ENCODE measurements around the gene PUDP.

The PUDP gene

DNA sequence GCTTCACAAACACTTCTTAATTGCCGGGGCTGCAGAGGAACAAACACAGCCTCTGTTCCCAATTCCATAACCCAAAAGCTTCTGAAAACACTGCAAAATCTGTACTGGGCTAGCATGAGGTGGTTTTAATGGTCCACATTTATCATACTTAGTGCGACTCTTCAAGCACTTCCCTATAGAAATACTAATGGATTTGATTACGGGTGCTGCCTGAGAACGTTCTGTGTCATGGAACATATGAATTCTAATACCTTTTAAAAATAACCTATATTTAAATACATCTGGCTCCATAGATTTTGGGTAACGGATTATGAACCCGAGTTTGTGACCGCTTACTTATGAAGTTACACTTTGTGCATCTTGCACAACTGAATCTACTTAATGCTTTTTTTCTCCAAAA lies 35.9 kb downstream of the PUDP start:
- Histone ChIP-seq H3K27ac (no peak overlapping the region), H3K79me2 (no peaks in the 10 kb centered on the region), H3K4me2 (ENCODE audit: low read length) (no peak overlapping the region), H3K9me3 (ENCODE audit: control insufficient read depth, low read length) (no peaks in the 10 kb centered on the region), H2AFZ (no peak overlapping the region), H3K4me1 (no peaks in the 10 kb centered on the region), H3K27me3 (ENCODE audit: control insufficient read depth, insufficient read depth, low read length) (no peaks in the 10 kb centered on the region), H3K9ac (no peak overlapping the region), H3K4me3 (ENCODE audit: low read depth, low read length) (no peak overlapping the region), H3K36me3 (ENCODE audit: control insufficient read depth, insufficient read depth, low read length) (no peaks in the 10 kb centered on the region)
- TF ChIP-seq, protein P1, sequence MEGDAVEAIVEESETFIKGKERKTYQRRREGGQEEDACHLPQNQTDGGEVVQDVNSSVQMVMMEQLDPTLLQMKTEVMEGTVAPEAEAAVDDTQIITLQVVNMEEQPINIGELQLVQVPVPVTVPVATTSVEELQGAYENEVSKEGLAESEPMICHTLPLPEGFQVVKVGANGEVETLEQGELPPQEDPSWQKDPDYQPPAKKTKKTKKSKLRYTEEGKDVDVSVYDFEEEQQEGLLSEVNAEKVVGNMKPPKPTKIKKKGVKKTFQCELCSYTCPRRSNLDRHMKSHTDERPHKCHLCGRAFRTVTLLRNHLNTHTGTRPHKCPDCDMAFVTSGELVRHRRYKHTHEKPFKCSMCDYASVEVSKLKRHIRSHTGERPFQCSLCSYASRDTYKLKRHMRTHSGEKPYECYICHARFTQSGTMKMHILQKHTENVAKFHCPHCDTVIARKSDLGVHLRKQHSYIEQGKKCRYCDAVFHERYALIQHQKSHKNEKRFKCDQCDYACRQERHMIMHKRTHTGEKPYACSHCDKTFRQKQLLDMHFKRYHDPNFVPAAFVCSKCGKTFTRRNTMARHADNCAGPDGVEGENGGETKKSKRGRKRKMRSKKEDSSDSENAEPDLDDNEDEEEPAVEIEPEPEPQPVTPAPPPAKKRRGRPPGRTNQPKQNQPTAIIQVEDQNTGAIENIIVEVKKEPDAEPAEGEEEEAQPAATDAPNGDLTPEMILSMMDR (IDR thresholded peaks at IDR 0.05), result no peak

DNA sequence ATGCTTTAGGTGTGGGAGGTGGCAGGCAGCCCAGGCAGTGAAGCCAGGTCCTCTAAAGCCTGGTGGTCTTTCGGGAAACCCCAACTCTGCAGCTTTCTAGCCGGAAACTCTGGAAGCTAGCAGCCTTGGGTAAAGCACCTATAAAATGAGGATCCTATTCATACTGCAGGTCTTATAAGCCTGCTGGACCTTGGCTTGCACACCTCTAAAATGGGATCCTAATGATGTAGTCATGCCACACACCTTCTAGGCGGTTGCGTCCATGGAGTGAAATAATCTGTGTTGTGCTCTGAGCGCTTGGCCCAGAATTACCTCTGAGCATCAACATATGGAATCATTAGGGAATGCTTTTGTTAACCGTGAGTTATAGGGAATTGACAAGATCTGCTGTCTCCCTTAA lies 36.4 kb downstream of the PUDP start:
- Histone ChIP-seq H3K36me3 (ENCODE audit: control insufficient read depth, insufficient read depth, low read length) (no peaks in the 10 kb centered on the region), H3K4me1 (no peaks in the 10 kb centered on the region), H3K27me3 (ENCODE audit: control insufficient read depth, insufficient read depth, low read length) (no peaks in the 10 kb centered on the region), H3K79me2 (no peaks in the 10 kb centered on the region), H3K27ac (no peak overlapping the region), H3K4me2 (ENCODE audit: low read length) (no peak overlapping the region), H3K4me3 (ENCODE audit: low read depth, low read length) (no peak overlapping the region), H3K9ac (no peak overlapping the region), H2AFZ (no peak overlapping the region), H3K9me3 (ENCODE audit: control insufficient read depth, low read length) (no peaks in the 10 kb centered on the region)
- TF ChIP-seq, protein P1 (IDR thresholded peaks at IDR 0.05), result no peak

DNA sequence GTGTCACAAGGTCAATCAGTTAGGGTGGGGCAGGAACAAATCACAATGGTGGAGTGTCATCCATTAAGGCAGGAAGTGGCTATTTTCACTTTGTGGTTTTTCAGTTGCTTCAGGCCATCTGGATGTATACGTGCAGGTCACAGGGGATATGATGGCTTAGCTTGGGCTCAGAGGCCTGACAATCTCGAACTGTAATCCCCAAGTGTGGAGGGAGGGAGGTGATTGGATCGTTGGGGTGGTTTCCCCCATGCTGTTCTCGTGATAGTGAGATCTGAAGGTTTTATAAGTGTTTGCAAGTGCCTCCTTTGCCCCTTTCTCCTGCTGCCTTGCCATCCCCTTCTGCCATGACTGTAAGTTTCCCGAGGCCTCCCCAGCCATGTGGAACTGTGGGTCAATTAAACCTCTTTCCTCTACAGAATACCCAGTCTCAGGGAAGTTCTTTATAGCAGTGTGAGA lies 37.1 kb downstream of the PUDP start:
- no peaks in the 10 kb centered on the region for H3K27me3 ChIP-seq (ENCODE audit: control insufficient read depth, insufficient read depth, low read length)
- no peaks in the 10 kb centered on the region for H3K36me3 ChIP-seq (ENCODE audit: control insufficient read depth, insufficient read depth, low read length)
- H3K27ac ChIP-seq, result no peak overlapping the region
- no peak overlapping the region for H3K4me3 ChIP-seq (ENCODE audit: low read depth, low read length)
- H3K9me3 ChIP-seq (ENCODE audit: control insufficient read depth, low read length), result no peaks in the 10 kb centered on the region
- no peaks in the 10 kb centered on the region for H3K79me2 ChIP-seq
- H3K4me2 ChIP-seq (ENCODE audit: low read length), result no peak overlapping the region
- TF ChIP-seq, protein P1 (IDR thresholded peaks at IDR 0.05), result no peak
- H2AFZ ChIP-seq, result no peak overlapping the region
- H3K4me1 ChIP-seq, result no peaks in the 10 kb centered on the region
- H3K9ac ChIP-seq, result no peak overlapping the region

DNA sequence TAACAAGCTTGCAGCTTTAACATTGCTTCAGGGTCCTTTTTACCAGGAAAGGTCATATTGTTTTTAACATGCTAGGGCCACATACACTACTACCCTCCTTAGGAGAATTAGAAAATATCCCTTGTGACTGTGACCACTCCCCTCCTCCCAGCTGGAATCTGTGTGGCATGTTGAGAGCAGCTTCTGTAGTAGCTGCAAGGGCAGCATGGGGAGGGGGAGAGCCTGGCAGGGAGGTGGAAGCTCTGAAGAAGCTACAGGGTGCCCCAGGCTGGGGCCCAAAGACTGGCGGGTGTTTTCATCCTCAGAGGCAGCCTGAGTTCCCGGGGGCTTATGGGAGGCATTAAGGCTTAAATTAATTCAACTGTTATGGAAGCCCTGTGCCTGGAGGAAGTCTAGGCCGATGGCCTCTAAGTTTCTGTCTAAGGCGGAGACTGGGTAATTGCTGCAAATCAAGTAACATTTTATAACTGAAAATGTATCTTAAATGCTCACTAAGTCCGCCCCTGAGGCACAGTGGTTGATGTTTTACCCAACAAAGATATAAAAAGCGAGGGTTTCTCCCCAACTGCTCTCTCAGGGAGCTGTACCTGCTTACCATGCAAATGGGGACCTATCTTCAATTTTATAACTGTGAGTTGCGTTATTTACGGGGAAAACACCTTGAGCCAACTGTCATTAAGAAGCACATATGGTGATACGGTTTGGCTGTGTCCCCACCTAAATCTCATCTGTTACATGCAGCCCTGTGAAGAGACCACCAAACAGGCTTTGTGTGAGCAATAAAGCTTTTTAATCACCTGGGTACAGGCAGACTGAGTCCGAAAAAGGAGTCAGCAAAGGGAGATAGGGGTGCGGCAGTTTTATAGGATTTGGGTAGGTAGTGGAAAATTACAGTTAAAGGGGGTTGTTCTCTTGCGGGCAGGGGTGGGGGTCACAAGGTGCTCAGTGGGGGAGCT lies 37.8 kb downstream of the PUDP start:
- Histone ChIP-seq H3K9ac (no peak overlapping the region), H2AFZ (no peak overlapping the region), H3K4me3 (ENCODE audit: low read depth, low read length) (no peak overlapping the region), H3K4me2 (ENCODE audit: low read length) (no peak overlapping the region), H3K9me3 (ENCODE audit: control insufficient read depth, low read length) (no peaks in the 10 kb centered on the region), H3K4me1 (no peaks in the 10 kb centered on the region), H3K27ac (no peak overlapping the region), H3K36me3 (ENCODE audit: control insufficient read depth, insufficient read depth, low read length) (no peaks in the 10 kb centered on the region), H3K27me3 (ENCODE audit: control insufficient read depth, insufficient read depth, low read length) (no peaks in the 10 kb centered on the region), H3K79me2 (no peaks in the 10 kb centered on the region)
- TF ChIP-seq, protein P1 (IDR thresholded peaks at IDR 0.05), result no peak
